A549 (cell line): ENCODE data around the gene DTNA. TPM values are rescaled to one million over a fixed set of nuclear protein-coding genes. Genes with fewer than 3 reads are reported as not detected.

ENCODE experiments used
- ATAC-seq, 2 experiments: fragments of 200-7000 bp in 1 of 2; fragments of >200 bp in 1 of 2; cut with Nextera tagmentation in 1 of 2; cut with Tn5 transposase in 1 of 2; 3 replicates each; pipeline versions ENCODE4 v1.8.0 to v1.9.1; 2018 to 2020; ENCODE audit warnings: mild to moderate bottlenecking in 1 of 2, moderate library complexity in 1 of 2
- CTCF ChIA-PET: fragments of 300-600 bp; sonication (Branson Sonifier 250); formaldehyde crosslinking; extraction: SDS; loops from one replicate; lab custom pipeline; 2021; ENCODE audit warnings: antibody characterized with exemption, inconsistent platforms; lab: Yijun Ruan, JAX
- POLR2A ChIA-PET: fragments of 350-600 bp; formaldehyde crosslinking; extraction: SDS; loops from one replicate; lab custom pipeline; 2021; ENCODE audit warnings: antibody characterized with exemption, inconsistent platforms; lab: Yijun Ruan, JAX
- DNase-seq, 2 experiments: peaks; one replicate each; pipeline versions ENCODE4 v3.0.0 to v3.0.0-alpha.2; 2011 to 2016; ENCODE audit warnings: low read depth in 1 of 2, low spot score in 1 of 2
- FAIRE-seq: peaks from 2 replicates; lab custom pipeline; 2011; peaks lifted over from hg19 to GRCh38; lab: Jason Lieb, UNC
- H3K27ac ChIP-seq, 2 experiments: fragments of >200 bp; sonication (Bioruptor Twin); formaldehyde crosslinking; 3 replicates each; pipeline ENCODE4 v1.5.1; 2016 to 2017
- H3K4me1 ChIP-seq: fragments of >200 bp; sonication (Bioruptor Twin); formaldehyde crosslinking; 3 replicates; pipeline ENCODE4 v1.6.1; 2016
- H3K4me2 ChIP-seq: fragments of >200 bp; sonication (Bioruptor Twin); formaldehyde crosslinking; 3 replicates; pipeline ENCODE4 v1.6.1; 2016
- H3K4me3 ChIP-seq: fragments of >200 bp; sonication (Bioruptor Twin); formaldehyde crosslinking; 3 replicates; pipeline ENCODE4 v1.5.1; 2016
- H3K9me3 ChIP-seq: fragments of >200 bp; sonication (Bioruptor Twin); formaldehyde crosslinking; 3 replicates; pipeline ENCODE4 v1.6.1; 2016
- ATOH8 ChIP-seq: fragments of 250-450 bp; sonication (Bioruptor Pico); IDR thresholded peaks from 2 replicates; pipeline ENCODE4 v1.5.0; 2020; ENCODE audit warnings: low read depth, mild to moderate bottlenecking, moderate library complexity
- CHD2 ChIP-seq: fragments of 150-350 bp; IDR thresholded peaks from 2 replicates; pipeline ENCODE4 v1.6.1; 2014; ENCODE audit warnings: low read length; ENCODE audit not compliant: partially characterized antibody
- EP300 ChIP-seq, 2 experiments: fragments of >200 bp; sonication (Bioruptor Twin); formaldehyde crosslinking; IDR thresholded peaks; 2 replicates in 1 of 2; 3 replicates in 1 of 2; pipeline ENCODE4 v1.6.1; 2016 to 2017
- FOSB ChIP-seq: fragments of 250-450 bp; sonication (Bioruptor Pico); IDR thresholded peaks from 2 replicates; pipeline ENCODE4 v1.5.0; 2020; ENCODE audit warnings: mild to moderate bottlenecking, moderate library complexity
- FOSL2 ChIP-seq, 2 experiments: fragments of 450-650 bp in 1 of 2; fragments of >200 bp in 1 of 2; sonication (Bioruptor Twin) in 1 of 2; formaldehyde crosslinking; IDR thresholded peaks; 2 replicates each; pipeline versions ENCODE4 v1.5.0 to v1.6.1; 2016 to 2020; ENCODE audit warnings: mild to moderate bottlenecking in 1 of 2, moderate library complexity in 1 of 2
- HES2 ChIP-seq: fragments of >200 bp; sonication (Bioruptor Twin); formaldehyde crosslinking; IDR thresholded peaks from 2 replicates; pipeline ENCODE4 v1.6.1; 2016
- HEYL ChIP-seq: fragments of 250-450 bp; sonication (Bioruptor Pico); IDR thresholded peaks from 2 replicates; pipeline ENCODE4 v1.8.0; 2021; ENCODE audit warnings: mild to moderate bottlenecking, moderate library complexity
- HOXA7 ChIP-seq: fragments of 250-450 bp; sonication (Bioruptor Pico); IDR thresholded peaks from 2 replicates; pipeline ENCODE4 v1.5.0; 2020; ENCODE audit warnings: mild to moderate bottlenecking, moderate library complexity
- HOXB5 ChIP-seq: fragments of 250-450 bp; sonication (Bioruptor Pico); IDR thresholded peaks from 2 replicates; pipeline ENCODE4 v1.5.0; 2020; ENCODE audit warnings: mild to moderate bottlenecking, moderate library complexity
- JUN ChIP-seq, 2 experiments: fragments of >200 bp; sonication (Bioruptor Twin); formaldehyde crosslinking; IDR thresholded peaks; 2 replicates in 1 of 2; 3 replicates in 1 of 2; pipeline ENCODE4 v1.6.1; 2016 to 2017
- JUNB ChIP-seq: fragments of >200 bp; sonication (Bioruptor Twin); formaldehyde crosslinking; IDR thresholded peaks from 2 replicates; pipeline ENCODE4 v1.6.1; 2016
- MAFK ChIP-seq: fragments of 450-650 bp; IDR thresholded peaks from 2 replicates; pipeline ENCODE4 v1.6.1; 2014; ENCODE audit not compliant: partially characterized antibody
- MYC ChIP-seq: IDR thresholded peaks from 2 replicates; pipeline ENCODE4 v1.6.1; 2012; ENCODE audit warnings: mild to moderate bottlenecking, inconsistent platforms, low read length, improper control_type of control experiment, borderline replicate concordance
- POLR2A ChIP-seq: IDR thresholded peaks from 2 replicates; pipeline ENCODE4 v1.6.1; 2012; ENCODE audit warnings: mild to moderate bottlenecking, low read length
- POLR2AphosphoS2 ChIP-seq: conservative IDR thresholded peaks from 2 replicates; pipeline ENCODE4 v1.6.1; 2012; ENCODE audit warnings: low read length, improper control_type of control experiment, inconsistent platforms
- RNF2 ChIP-seq: fragments of 200-600 bp; sonication (generic); IDR thresholded peaks from 2 replicates; pipeline ENCODE4 v1.6.1; 2016; ENCODE audit warnings: low read depth, mild to moderate bottlenecking, antibody characterized with exemption, moderate library complexity, borderline replicate concordance
- TFCP2L1 ChIP-seq: fragments of 250-450 bp; sonication (Bioruptor Pico); IDR thresholded peaks from 2 replicates; pipeline ENCODE4 v1.5.0; 2021; ENCODE audit warnings: mild to moderate bottlenecking
- TP53 ChIP-seq: fragments of 250-450 bp; sonication (Bioruptor Pico); IDR thresholded peaks from 2 replicates; pipeline ENCODE4 v1.5.0; 2021; ENCODE audit warnings: mild to moderate bottlenecking, moderate library complexity
- ZC3H11A ChIP-seq: fragments of 450-650 bp; IDR thresholded peaks from 2 replicates; pipeline ENCODE4 v1.6.1; 2014; ENCODE audit warnings: antibody characterized with exemption, mild to moderate bottlenecking
- ZNF302 ChIP-seq: fragments of 250-450 bp; sonication (Bioruptor Pico); IDR thresholded peaks from 2 replicates; pipeline ENCODE4 v1.9.0; 2021; ENCODE audit warnings: inconsistent platforms, mild to moderate bottlenecking, moderate library complexity
- WGBS: methylation state at CpG from one replicate; pipeline ENCODE4 v1.1.6; 2017; ENCODE audit errors: missing lambda C conversion rate; 5-methylcytosine and 5-hydroxymethylcytosine counted together
- polyA plus RNA-seq, 4 experiments: library from polyadenylated mRNA; depleted of rRNA in 3 of 4; stranded (reverse); fragments of >200 nt; fragmentation: RNase III in 1 of 4; extraction: RNeasy Plus Mini Kit Qiagen cat#74134 plus additional on column Dnase treatment in 1 of 4; gene quantifications; 2 replicates in 3 of 4; 3 replicates in 1 of 4; pipeline ENCODE4 v1.2.3, GENCODE V29; 2011 to 2017
- TF ChIP-seq, protein P1 (sequence below): fragments of 250-450 bp; sonication (Bioruptor Pico); IDR thresholded peaks from 2 replicates; pipeline ENCODE4 v1.5.0; 2021; ENCODE audit warnings: mild to moderate bottlenecking, moderate library complexity, borderline replicate concordance
- TF ChIP-seq, protein P2 (sequence below): fragments of 150-350 bp; IDR thresholded peaks from 2 replicates; pipeline ENCODE4 v1.6.1; 2014; ENCODE audit warnings: low read depth, mild to moderate bottlenecking, low read length
- TF ChIP-seq, protein P3 (sequence below): fragments of >200 bp; sonication (Bioruptor Twin); formaldehyde crosslinking; IDR thresholded peaks from 3 replicates; pipeline ENCODE4 v1.6.1; 2016

DTNA gene
- polyA plus RNA-seq, 2 of the 4 experiments (the other 2 are of a cell fraction), result 0.12 TPM; not detected in 1

DNA sequence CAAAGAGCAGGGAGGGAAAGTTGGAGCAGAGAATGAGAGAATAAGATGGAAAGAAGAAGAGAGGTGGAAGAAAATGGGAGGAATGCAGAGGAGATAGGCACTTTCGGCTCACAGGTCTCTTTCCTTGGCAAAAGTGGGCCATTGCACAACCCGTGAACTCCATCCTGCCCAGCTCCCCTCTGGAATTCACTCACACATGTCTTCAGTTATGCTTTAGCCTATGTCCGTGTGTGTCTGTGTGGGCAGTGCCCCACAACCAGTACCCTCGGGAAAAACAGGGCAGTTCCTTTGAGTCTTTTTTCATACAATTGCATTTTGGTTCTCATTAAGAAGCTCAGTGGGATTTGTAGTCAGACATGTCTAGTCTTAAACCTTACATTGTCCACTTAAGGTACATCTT, 34.5 kb downstream of the DTNA start:
- FAIRE-seq (no peak), DNase-seq (no peak), ATAC-seq (no peak)
- CTCF ChIA-PET, result no interaction called here
- TF ChIP-seq ATOH8 (CRISPR knock-in tag), result no peak
- no peak for TF ChIP-seq HES2
- no peak for TF ChIP-seq MAFK
- no peak for TF ChIP-seq EP300 (IDR thresholded peaks at IDR 0.05)
- Histone ChIP-seq H3K4me2 (no peak overlapping the region), H3K4me1 (no peaks in the 10 kb centered on the region), H3K27ac (no peak overlapping the region), H3K9me3 (no peaks in the 10 kb centered on the region), H3K4me3 (no peak overlapping the region)
- WGBS, result 19% methylated on average over 4 of the region's 4 CpGs
- POLR2A ChIA-PET, result no interaction called here

GRCh38 chr18:34746614-34747013, 36.5 kb downstream of the DTNA start:
- WGBS, result 0% methylated on average over 1 of the region's 1 CpG
- DNase-seq, result no peak
- TF ChIP-seq HEYL (CRISPR knock-in tag) (no peak), CHD2 (no peak), FOSB (CRISPR knock-in tag) (no peak), ZNF302 (CRISPR knock-in tag) (no peak), JUN (IDR thresholded peaks at IDR 0.05) (no peak), POLR2A (no peak)
- TF ChIP-seq, protein P1, sequence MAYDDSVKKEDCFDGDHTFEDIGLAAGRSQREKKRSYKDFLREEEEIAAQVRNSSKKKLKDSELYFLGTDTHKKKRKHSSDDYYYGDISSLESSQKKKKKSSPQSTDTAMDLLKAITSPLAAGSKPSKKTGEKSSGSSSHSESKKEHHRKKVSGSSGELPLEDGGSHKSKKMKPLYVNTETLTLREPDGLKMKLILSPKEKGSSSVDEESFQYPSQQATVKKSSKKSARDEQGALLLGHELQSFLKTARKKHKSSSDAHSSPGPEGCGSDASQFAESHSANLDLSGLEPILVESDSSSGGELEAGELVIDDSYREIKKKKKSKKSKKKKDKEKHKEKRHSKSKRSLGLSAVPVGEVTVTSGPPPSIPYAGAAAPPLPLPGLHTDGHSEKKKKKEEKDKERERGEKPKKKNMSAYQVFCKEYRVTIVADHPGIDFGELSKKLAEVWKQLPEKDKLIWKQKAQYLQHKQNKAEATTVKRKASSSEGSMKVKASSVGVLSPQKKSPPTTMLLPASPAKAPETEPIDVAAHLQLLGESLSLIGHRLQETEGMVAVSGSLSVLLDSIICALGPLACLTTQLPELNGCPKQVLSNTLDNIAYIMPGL, result no peak
- TF ChIP-seq, protein P2, sequence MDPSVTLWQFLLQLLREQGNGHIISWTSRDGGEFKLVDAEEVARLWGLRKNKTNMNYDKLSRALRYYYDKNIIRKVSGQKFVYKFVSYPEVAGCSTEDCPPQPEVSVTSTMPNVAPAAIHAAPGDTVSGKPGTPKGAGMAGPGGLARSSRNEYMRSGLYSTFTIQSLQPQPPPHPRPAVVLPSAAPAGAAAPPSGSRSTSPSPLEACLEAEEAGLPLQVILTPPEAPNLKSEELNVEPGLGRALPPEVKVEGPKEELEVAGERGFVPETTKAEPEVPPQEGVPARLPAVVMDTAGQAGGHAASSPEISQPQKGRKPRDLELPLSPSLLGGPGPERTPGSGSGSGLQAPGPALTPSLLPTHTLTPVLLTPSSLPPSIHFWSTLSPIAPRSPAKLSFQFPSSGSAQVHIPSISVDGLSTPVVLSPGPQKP, result no peak
- Histone ChIP-seq H3K4me1 (no peaks in the 10 kb centered on the region), H3K4me3 (no peak overlapping the region), H3K27ac (no peak overlapping the region), H3K4me2 (no peak overlapping the region), H3K9me3 (no peaks in the 10 kb centered on the region)
- FAIRE-seq, result no peak
- CTCF ChIA-PET, result no interaction called here
- ATAC-seq, result no peak
- POLR2A ChIA-PET, result no interaction called here

DNA sequence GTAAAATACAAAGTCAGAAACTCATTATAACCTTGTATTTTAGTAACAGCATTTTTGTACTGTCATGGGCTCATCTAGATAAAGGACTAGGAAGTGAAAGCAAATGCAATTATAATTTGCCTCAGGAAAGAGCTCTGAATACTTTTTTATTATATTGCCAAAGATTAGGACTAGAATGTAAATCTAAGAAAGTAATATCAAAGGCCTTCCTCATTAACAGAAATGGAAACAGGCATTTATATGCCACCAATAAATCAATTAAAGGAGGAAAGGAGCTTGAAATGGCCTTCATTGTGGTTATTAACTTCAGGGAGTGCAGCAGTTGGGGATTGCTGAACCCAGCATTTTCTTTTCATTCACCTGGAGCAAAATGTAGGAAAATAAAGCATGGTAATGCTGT, 39.6 kb downstream of the DTNA start:
- Histone ChIP-seq H3K27ac (no peak overlapping the region), H3K4me3 (no peak overlapping the region), H3K4me2 (no peak overlapping the region), H3K9me3 (no peaks in the 10 kb centered on the region), H3K4me1 (no peaks in the 10 kb centered on the region)
- ATAC-seq, result no peak
- no peak for FAIRE-seq
- CTCF ChIA-PET, result interaction anchor here (1.0 to 1.3 kb wide), 2 partner anchors 8 to 10 kb away, joined by 3 read pairs; no protein-coding TSS in a partner anchor
- POLR2A ChIA-PET, result no interaction called here
- no peak for DNase-seq
- TF ChIP-seq, protein P3, sequence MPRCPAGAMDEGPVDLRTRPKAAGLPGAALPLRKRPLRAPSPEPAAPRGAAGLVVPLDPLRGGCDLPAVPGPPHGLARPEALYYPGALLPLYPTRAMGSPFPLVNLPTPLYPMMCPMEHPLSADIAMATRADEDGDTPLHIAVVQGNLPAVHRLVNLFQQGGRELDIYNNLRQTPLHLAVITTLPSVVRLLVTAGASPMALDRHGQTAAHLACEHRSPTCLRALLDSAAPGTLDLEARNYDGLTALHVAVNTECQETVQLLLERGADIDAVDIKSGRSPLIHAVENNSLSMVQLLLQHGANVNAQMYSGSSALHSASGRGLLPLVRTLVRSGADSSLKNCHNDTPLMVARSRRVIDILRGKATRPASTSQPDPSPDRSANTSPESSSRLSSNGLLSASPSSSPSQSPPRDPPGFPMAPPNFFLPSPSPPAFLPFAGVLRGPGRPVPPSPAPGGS, result no peak
- no peak for TF ChIP-seq RNF2
- TF ChIP-seq FOSL2 (IDR thresholded peaks at IDR 0.05), result no peak
- no peak for TF ChIP-seq FOSL2 (CRISPR knock-in tag; IDR thresholded peaks at IDR 0.05)
- no peak for TF ChIP-seq JUNB
- TF ChIP-seq TP53, result no peak
- no peak for TF ChIP-seq HOXA7 (CRISPR knock-in tag)
- no peak for TF ChIP-seq MYC
- TF ChIP-seq HOXB5, result no peak
- no peak for TF ChIP-seq ZC3H11A
- no peak for TF ChIP-seq HEYL (CRISPR knock-in tag)
- TF ChIP-seq POLR2AphosphoS2, result no peak
- TF ChIP-seq MAFK, result no peak
- TF ChIP-seq TFCP2L1, result no peak
